ENCODE data around the gene CD209. TPM values are rescaled to one million over a fixed set of nuclear protein-coding genes. Genes with fewer than 3 reads are reported as not detected.

The CD209 gene
- total and polyA plus RNA-seq, 7 donors = 1.4 to 12.3 (median 5.4) TPM

- intact Hi-C loops (cut with DNase I) = no loop called here
- Histone ChIP-seq H3K27me3 (peaks cover 11 to 56% (median 41%) of the 10 kb centered on the region in 3 donors), H3K4me3 (no peak within 1 kb of the TSS), H3K4me1 (peaks cover 0 to 5% (median 2%) of the 10 kb centered on the region in 4 donors), H3K36me3 (no peaks in the 10 kb centered on the region), H3K27ac (no peak within 1 kb of the TSS), H3K9me3 (no peaks in the 10 kb centered on the region)
- no peak for DNase-seq
- WGBS, 2 donors = 52 to 63% methylated on average over 9 of the region's 9 CpGs
- TF ChIP-seq EP300 (IDR thresholded peaks at IDR 0.05) = no peak
- no peak for TF ChIP-seq POLR2AphosphoS5 (IDR thresholded peaks at IDR 0.05)
- no peak for TF ChIP-seq POLR2A (IDR thresholded peaks at IDR 0.05)
- TF ChIP-seq CTCF (IDR thresholded peaks at IDR 0.05) = no peak
Measured at GRCh38 chr19:7732045-7732444, 15.3 kb downstream of the CD209 start, which contains the start of gene CLEC4G. TSS of gene CLEC4G (minus strand) at chr19:7732110. CDS start at chr19:7732102, 8 bp downstream.

GRCh38 chr19:7731615-7732014, 15.7 kb downstream of the CD209 start:
- no peak for DNase-seq
- Histone ChIP-seq H3K27me3 (peaks cover 11 to 56% (median 41%) of the 10 kb centered on the region in 3 donors), H3K36me3 (no peaks in the 10 kb centered on the region), H3K4me3 (no peak overlapping the region), H3K27ac (no peak overlapping the region), H3K4me1 (peaks cover 0 to 5% (median 2%) of the 10 kb centered on the region in 4 donors), H3K9me3 (no peaks in the 10 kb centered on the region)
- intact Hi-C loops (cut with DNase I) = no loop called here
- 68 to 82% methylated on average over 5 of the region's 5 CpGs for WGBS, 2 donors
- TF ChIP-seq EP300 (IDR thresholded peaks at IDR 0.05) (no peak), CTCF (IDR thresholded peaks at IDR 0.05) (no peak), POLR2A (IDR thresholded peaks at IDR 0.05) (no peak), POLR2AphosphoS5 (IDR thresholded peaks at IDR 0.05) (no peak)

GRCh38 chr19:7731218-7731595, 16.1 kb downstream of the CD209 start:
- Histone ChIP-seq H3K27ac (no peak overlapping the region), H3K27me3 (peaks cover 11 to 56% (median 41%) of the 10 kb centered on the region in 3 donors), H3K4me1 (peaks cover 0 to 5% (median 2%) of the 10 kb centered on the region in 4 donors), H3K9me3 (no peaks in the 10 kb centered on the region), H3K4me3 (no peak overlapping the region), H3K36me3 (no peaks in the 10 kb centered on the region)
- 63 to 75% methylated on average over 39 of the region's 39 CpGs for WGBS, 2 donors
- DNase-seq = no peak
- TF ChIP-seq POLR2A (IDR thresholded peaks at IDR 0.05) (no peak), POLR2AphosphoS5 (IDR thresholded peaks at IDR 0.05) (no peak), CTCF (IDR thresholded peaks at IDR 0.05) (no peak), EP300 (IDR thresholded peaks at IDR 0.05) (no peak)
- intact Hi-C loops (cut with DNase I) = no loop called here

GRCh38 chr19:7730286-7731217, 16.8 kb downstream of the CD209 start:
- Histone ChIP-seq H3K4me1 (peaks cover 0 to 5% (median 2%) of the 10 kb centered on the region in 4 donors), H3K36me3 (no peaks in the 10 kb centered on the region), H3K27me3 (peaks cover 11 to 56% (median 41%) of the 10 kb centered on the region in 3 donors), H3K27ac (no peak overlapping the region), H3K4me3 (no peak overlapping the region), H3K9me3 (no peaks in the 10 kb centered on the region)
- 5 to 14% methylated on average over 78 of the region's 78 CpGs for WGBS, 2 donors
- no peak for TF ChIP-seq POLR2A (IDR thresholded peaks at IDR 0.05)
- no peak for TF ChIP-seq CTCF (IDR thresholded peaks at IDR 0.05)
- no peak for TF ChIP-seq POLR2AphosphoS5 (IDR thresholded peaks at IDR 0.05)
- no peak for TF ChIP-seq EP300 (IDR thresholded peaks at IDR 0.05)
- DNase-seq = no peak
- intact Hi-C loops (cut with DNase I) = no loop called here

All from sigmoid colon (tissue), 7 donors.